CD14-positive monocyte (primary cell): ENCODE data around the gene NDST3. TPM values are rescaled to one million over a fixed set of nuclear protein-coding genes. Genes with fewer than 3 reads are reported as not detected.

Experiments used
- DNase-seq, 3 donors: peaks; one replicate each; pipeline ENCODE4 v3.0.0-alpha.2; 2011 to 2022
- H2AFZ ChIP-seq: 2 replicates; pipeline ENCODE4 v1.6.0; 2012; ENCODE audit warnings: mild to moderate bottlenecking, low read depth, low read length, inconsistent platforms; ENCODE audit not compliant: insufficient read depth, poor library complexity, severe bottlenecking
- H3K27ac ChIP-seq, 2 donors: 1 replicate in 1 of 2; 2 replicates in 1 of 2; pipeline ENCODE4 v1.5.1; 2012 to 2013; ENCODE audit warnings: low read length in 2 of 2, control low read depth in 1 of 2, inconsistent platforms in 1 of 2, low read depth in 1 of 2, mild to moderate bottlenecking in 1 of 2
- H3K27me3 ChIP-seq, 2 donors: one replicate each; pipeline versions ENCODE4 v1.6.0 to v1.6.1; 2011 to 2013; ENCODE audit warnings: low read length in 2 of 2; ENCODE audit not compliant: control insufficient read depth in 2 of 2, insufficient read depth in 2 of 2
- H3K36me3 ChIP-seq, 2 donors: replicated peaks in 1 of 2; 1 replicate in 1 of 2; 2 replicates in 1 of 2; pipeline versions ENCODE4 v1.5.1 to v1.6.1; 2012 to 2013; ENCODE audit warnings: low read length in 2 of 2, control low read depth in 1 of 2, inconsistent platforms in 1 of 2, mild to moderate bottlenecking in 1 of 2; ENCODE audit not compliant: insufficient read depth in 2 of 2, control insufficient read depth in 1 of 2
- H3K4me1 ChIP-seq, 2 donors: 1 replicate in 1 of 2; 2 replicates in 1 of 2; pipeline versions ENCODE4 v1.5.1 to v1.6.1; 2012 to 2013; ENCODE audit warnings: low read length in 2 of 2, control low read depth in 1 of 2, inconsistent platforms in 1 of 2, mild to moderate bottlenecking in 1 of 2, moderate library complexity in 1 of 2; ENCODE audit not compliant: insufficient read depth in 2 of 2, control insufficient read depth in 1 of 2
- H3K4me2 ChIP-seq: replicated peaks from 2 replicates; pipeline ENCODE3; 2012; ENCODE audit warnings: low read length, moderate library complexity, mild to moderate bottlenecking; ENCODE audit not compliant: poor library complexity, severe bottlenecking; ENCODE audit errors: extremely low read depth
- H3K4me3 ChIP-seq, 3 experiments: fragments of 200-600 bp in 1 of 3; sonication (generic) in 1 of 3; replicated peaks in 1 of 3; 1 replicate in 2 of 3; 2 replicates in 1 of 3; pipeline ENCODE4 v1.5.1; 2011 to 2013; ENCODE audit warnings: low read length in 3 of 3, mild to moderate bottlenecking in 3 of 3, control low read depth in 2 of 3, low read depth in 2 of 3, inconsistent platforms in 1 of 3, moderate library complexity in 1 of 3
- H3K79me2 ChIP-seq: 2 replicates; pipeline ENCODE4 v1.6.0; 2012; ENCODE audit warnings: mild to moderate bottlenecking, control low read depth, inconsistent platforms, low read length, moderate library complexity; ENCODE audit not compliant: insufficient read depth
- H3K9ac ChIP-seq: 2 replicates; pipeline ENCODE4 v1.6.0; 2017; ENCODE audit warnings: low read length, mild to moderate bottlenecking; ENCODE audit not compliant: insufficient read depth, poor library complexity, severe bottlenecking
- H3K9me3 ChIP-seq, 2 donors: replicated peaks in 1 of 2; 1 replicate in 1 of 2; 2 replicates in 1 of 2; pipeline versions ENCODE4 v1.5.1 to v1.6.1; 2012 to 2013; ENCODE audit warnings: low read length in 2 of 2, control low read depth in 1 of 2; ENCODE audit not compliant: control insufficient read depth in 1 of 2, insufficient read depth in 1 of 2
- H4K20me1 ChIP-seq: 2 replicates; pipeline ENCODE4 v1.6.0; 2012; ENCODE audit warnings: mild to moderate bottlenecking, low read length, control low read depth, moderate library complexity; ENCODE audit not compliant: insufficient read depth
- H3K27ac Mint-ChIP-seq, 7 donors: one replicate each; pipeline ENCODE4 v1.8.0; 2020; ENCODE audit warnings: mild to moderate bottlenecking in 7 of 7, mixed read lengths in 7 of 7, moderate library complexity in 6 of 7, inconsistent platforms in 2 of 7
- H3K27me3 Mint-ChIP-seq, 3 donors: one replicate each; pipeline ENCODE4 v1.8.0; 2021 to 2022; ENCODE audit warnings: low read depth in 3 of 3, mild to moderate bottlenecking in 3 of 3, mixed read lengths in 3 of 3, moderate library complexity in 3 of 3, inconsistent platforms in 1 of 3
- H3K36me3 Mint-ChIP-seq, 2 donors: one replicate each; pipeline ENCODE4 v1.8.0; 2020; ENCODE audit warnings: mixed read lengths in 2 of 2, inconsistent platforms in 1 of 2, mild to moderate bottlenecking in 1 of 2
- H3K4me1 Mint-ChIP-seq: one replicate; pipeline ENCODE4 v1.8.0; 2020; ENCODE audit warnings: mild to moderate bottlenecking, mixed read lengths
- H3K4me3 Mint-ChIP-seq, 2 donors: one replicate each; pipeline ENCODE4 v1.8.0; 2020; ENCODE audit warnings: mild to moderate bottlenecking in 2 of 2, mixed read lengths in 2 of 2, moderate library complexity in 1 of 2
- H3K9me3 Mint-ChIP-seq, 7 donors: one replicate each; pipeline ENCODE4 v1.8.0; 2020 to 2022; ENCODE audit warnings: mixed read lengths in 7 of 7, mild to moderate bottlenecking in 6 of 7, moderate library complexity in 6 of 7, inconsistent platforms in 2 of 7
- CTCF ChIP-seq: fragments of 200-600 bp; IDR thresholded peaks from one replicate; pipeline ENCODE4 v1.8.0; 2022; ENCODE audit warnings: antibody characterized with exemption, mild to moderate bottlenecking
- WGBS: methylation state at CpG from one replicate; pipeline ENCODE4 v1.1.5; 2013; ENCODE audit warnings: missing lambda C conversion rate; ENCODE audit not compliant: insufficient coverage; 5-methylcytosine and 5-hydroxymethylcytosine counted together
- intact Hi-C, 2 donors: fragments of 100-400 bp; cut with micrococcal nuclease; formaldehyde crosslinking; loops; one replicate each; pipeline versions ENCODE4 v1.15.0 to v1.15.1; 2023
- polyA plus RNA-seq, 3 donors: library from polyadenylated mRNA; depleted of rRNA in 1 of 3; unstranded in 2 of 3; stranded (reverse) in 1 of 3; fragments of 300-500 nt in 2 of 3; fragments of >200 nt in 1 of 3; fragmentation: Illumina TruSeq in 2 of 3; gene quantifications; 1 replicate in 2 of 3; 2 replicates in 1 of 3; pipeline ENCODE4 v1.2.3, GENCODE V29; 2012 to 2021

Gene NDST3
- polyA plus RNA-seq, 3 donors, result not detected

GRCh38 chr4:118139241-118139640 lies 105.0 kb downstream of the NDST3 start:
- Mint-ChIP-seq H3K27me3 (no peaks in the 10 kb centered on the region), H3K9me3 (peaks cover 0 to 9% (median 2%) of the 10 kb centered on the region in 7 donors), H3K36me3 (no peaks in the 10 kb centered on the region), H3K4me1 (peaks cover 11% of the 10 kb centered on the region), H3K4me3 (no peak overlapping the region), H3K27ac (no peak overlapping the region)
- no peaks in the 10 kb centered on the region for H3K9me3 ChIP-seq
- TF ChIP-seq CTCF, result no peak
- intact Hi-C loops, result no loop called here
- no peak overlapping the region for H3K4me2 ChIP-seq
- no peaks in the 10 kb centered on the region for H3K36me3 ChIP-seq
- H3K4me1 ChIP-seq, result no peaks in the 10 kb centered on the region
- H3K9ac ChIP-seq, result no peak overlapping the region
- no peak for DNase-seq
- H2AFZ ChIP-seq, result no peak overlapping the region
- no peak overlapping the region for H3K4me3 ChIP-seq
- H3K27ac ChIP-seq, result no peak overlapping the region
- no CpG with 5 or more reads among the region's 1 CpG for WGBS
- no peaks in the 10 kb centered on the region for H3K79me2 ChIP-seq
- no peaks in the 10 kb centered on the region for H4K20me1 ChIP-seq
- H3K27me3 ChIP-seq, result no peaks in the 10 kb centered on the region

GRCh38 chr4:118141240-118141639 lies 107.0 kb downstream of the NDST3 start:
- H3K9me3 Mint-ChIP-seq, result peaks cover 0 to 10% (median 2%) of the 10 kb centered on the region in 7 donors
- Histone ChIP-seq H3K4me1 (no peaks in the 10 kb centered on the region), H3K79me2 (no peaks in the 10 kb centered on the region), H3K4me3 (no peak overlapping the region), H3K4me2 (no peak overlapping the region), H3K27me3 (no peaks in the 10 kb centered on the region), H2AFZ (no peak overlapping the region), H3K9me3 (no peaks in the 10 kb centered on the region), H3K36me3 (no peaks in the 10 kb centered on the region), H3K9ac (no peak overlapping the region), H3K27ac (no peak overlapping the region), H4K20me1 (no peaks in the 10 kb centered on the region)
- no peaks in the 10 kb centered on the region for H3K36me3 Mint-ChIP-seq
- H3K27ac Mint-ChIP-seq, result no peak overlapping the region
- DNase-seq, result no peak
- intact Hi-C loops, result no loop called here
- no peaks in the 10 kb centered on the region for H3K27me3 Mint-ChIP-seq
- 91% methylated on average over 1 of the region's 4 CpGs for WGBS
- H3K4me3 Mint-ChIP-seq, result no peak overlapping the region
- no peak for TF ChIP-seq CTCF
- H3K4me1 Mint-ChIP-seq, result peaks cover 5% of the 10 kb centered on the region
